GM19043 (cell line): ENCODE measurements around the gene SCN1B.
A peak's percentile ranks its signal among the peaks of the same experiment; 100 is the strongest.

Experiments used
- ATAC-seq: cut with Tn5 transposase; IDR thresholded peaks from one replicate; pipeline ENCODE4 v1.9.1; 2021; ENCODE audit warnings: low read depth; ENCODE audit not compliant: unreplicated experiment

SCN1B gene

DNA sequence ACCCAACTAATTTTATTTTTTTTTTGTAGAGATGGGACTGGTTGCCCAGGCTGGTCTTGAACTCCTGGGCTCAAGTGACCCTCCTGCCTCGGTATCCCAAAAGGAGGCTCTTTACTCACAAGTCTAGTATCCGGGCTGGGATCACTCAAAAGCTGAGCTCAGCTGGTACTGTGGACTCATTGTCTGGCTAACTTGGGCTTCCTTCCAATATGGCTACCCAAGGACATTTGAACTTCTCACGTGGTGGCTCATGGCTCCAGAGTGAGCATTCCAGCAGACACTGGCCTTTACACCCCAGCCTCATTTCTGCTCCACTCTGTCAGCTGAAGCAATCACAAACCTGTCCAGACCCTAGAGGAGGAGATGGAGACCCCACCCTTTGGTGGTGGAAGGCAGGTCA, 40.2 kb downstream of the SCN1B start:
- no peak for ATAC-seq

DNA sequence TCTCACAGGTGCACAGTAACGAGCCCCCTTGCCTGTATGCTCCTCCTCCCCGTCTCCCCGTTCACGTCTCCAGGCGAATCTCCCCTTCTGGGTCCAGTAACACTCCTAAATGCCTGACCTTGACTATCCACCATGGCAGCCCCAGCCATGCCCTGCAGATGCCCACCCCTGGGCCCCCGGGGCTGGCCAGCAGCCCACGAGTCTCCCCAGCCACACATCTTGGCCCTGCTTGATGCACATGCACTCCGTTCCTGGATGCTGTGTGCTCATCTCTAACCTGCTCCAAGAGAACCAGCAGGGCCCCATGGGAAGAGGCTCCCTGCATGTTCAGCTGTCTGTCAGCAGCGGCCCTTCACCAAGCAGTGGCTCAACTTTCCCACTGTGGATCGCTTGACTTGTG, 43.2 kb downstream of the SCN1B start:
- ATAC-seq: no peak

DNA sequence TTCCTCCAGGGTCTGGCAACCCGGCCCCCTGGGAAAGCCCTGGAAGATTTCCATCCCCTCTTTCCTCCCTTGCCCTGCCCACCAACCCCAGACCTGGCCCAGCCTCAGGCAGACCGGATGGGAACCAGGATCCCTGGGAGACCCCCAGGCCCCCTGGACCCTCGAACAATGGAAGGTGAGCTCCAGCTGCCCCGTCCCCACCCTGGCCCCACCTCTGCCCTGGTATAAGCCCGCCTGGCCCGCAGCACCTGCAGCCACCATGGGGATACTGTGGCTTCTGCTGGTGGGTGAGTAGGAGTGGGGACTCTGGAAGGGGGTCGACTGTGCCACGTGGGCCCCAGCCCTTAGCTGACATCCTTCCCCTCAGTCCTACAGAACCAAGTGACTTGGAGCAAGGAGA, 43.7 kb downstream of the SCN1B start:
- ATAC-seq: no peak

DNA sequence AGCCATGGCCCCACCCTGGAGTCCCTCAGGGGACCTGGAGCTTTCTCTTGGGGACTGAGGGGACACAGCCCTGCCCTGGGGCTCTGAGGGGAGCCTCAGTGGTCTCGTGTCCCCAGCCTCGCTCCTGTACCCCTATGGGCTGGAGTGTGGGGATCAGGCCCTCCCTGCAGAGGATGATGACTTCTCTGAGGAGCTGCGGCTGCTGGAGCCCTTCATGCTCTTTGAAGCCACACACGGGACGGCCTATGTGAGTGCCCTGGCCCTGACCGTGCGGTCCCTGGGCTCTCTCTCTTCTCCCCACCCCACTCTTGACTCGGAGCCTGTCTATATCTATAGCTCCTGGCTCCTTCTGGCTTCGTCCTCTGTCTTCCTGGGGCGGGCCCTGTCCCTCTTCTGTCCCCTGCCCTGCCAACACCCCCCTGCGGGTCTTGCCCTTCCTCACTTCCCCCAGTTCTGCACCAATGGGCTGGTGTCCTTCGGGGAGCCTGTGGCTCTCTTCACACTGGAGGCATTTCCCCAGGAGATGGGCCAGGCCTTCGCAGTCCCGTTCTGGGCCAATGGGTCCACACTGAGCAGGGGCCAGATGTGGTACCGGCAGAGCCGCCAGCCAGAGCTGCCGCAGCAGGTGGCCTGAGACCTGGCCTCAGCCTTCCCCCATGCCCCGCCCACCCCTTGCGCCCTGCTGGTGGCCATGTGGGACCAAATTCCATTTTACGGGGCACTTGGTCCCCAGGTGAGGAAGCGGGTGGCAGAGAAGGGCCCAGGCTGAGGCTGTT, 44.3 kb downstream of the SCN1B start:
- no peak for ATAC-seq

DNA sequence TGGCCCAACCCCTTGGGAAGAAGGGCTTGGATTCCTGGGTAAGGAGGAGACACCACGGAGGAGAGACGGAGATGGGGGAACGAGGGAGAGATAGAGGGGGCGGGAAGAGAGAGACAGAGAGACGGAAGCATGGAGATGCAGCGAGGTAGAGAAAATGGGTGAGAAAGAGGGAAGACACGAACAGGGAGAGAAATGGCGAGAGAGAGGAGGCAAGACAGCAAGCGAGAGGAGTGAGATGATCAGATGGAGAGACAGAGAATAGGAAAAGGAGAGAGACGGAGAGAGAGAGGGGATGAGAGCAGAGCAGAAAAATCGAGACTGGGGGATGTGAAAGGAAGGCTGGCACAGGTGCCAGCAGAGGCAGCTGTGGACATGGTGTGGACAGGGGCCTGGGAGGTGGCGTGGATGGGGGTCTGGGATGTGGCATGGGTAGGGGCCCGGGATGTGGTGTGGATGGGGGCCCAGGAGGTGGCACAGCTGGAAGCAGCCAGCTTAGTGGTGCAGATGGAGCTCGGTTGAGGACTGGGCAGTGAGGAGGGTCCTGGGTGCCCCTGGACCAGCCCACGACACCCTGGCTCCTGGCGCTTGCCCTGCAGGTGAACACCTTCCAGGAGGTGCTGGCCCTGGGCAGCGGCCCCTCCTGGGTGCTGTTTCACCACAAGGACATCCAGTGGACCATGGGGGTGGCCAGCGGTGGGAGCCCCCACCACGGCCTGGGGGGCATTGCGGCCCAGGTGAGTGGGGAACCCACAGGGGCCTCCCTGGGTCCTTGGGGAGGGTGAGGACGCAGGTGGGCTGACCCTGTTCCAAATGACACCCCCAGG, 45.1 kb downstream of the SCN1B start:
- no peak for ATAC-seq

DNA sequence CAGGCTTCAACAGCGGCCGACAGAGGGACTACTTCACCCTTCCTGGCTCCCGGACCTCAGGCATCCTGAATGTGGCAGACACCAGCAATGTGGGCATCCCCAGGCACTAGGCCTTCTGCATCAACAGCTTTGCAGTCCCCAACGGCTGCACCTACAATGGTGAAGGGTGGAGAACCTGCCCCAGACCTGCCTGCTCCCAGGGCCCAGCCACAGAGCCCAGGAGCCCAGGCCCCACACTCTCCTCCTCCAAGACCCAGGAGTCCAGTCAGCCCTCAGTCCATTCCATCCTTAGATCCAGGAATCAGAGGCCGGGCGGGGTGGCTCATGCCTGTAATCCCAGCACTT, 45.7 kb downstream of the SCN1B start:
- no peak for ATAC-seq

DNA sequence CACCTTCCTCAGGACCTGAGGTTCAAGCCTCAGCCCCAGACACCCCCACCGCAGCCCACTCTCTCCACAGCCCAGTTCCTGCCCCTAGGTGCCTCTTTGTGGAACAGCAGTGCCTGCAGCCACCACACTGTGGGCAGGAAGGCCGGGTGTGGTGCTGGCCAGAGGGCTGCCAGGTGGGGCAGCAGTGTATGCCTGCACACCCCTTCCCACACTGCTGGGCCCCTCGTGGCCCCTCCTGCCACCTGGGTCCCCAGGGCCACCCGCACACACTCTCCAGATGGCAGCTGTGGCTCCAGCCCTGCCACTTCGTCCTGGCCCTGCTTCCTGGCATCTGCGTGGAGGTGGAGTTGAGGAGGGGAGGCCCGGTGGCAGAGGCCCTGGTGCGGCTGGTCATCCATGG, 46.4 kb downstream of the SCN1B start:
- ATAC-seq: no peak

DNA sequence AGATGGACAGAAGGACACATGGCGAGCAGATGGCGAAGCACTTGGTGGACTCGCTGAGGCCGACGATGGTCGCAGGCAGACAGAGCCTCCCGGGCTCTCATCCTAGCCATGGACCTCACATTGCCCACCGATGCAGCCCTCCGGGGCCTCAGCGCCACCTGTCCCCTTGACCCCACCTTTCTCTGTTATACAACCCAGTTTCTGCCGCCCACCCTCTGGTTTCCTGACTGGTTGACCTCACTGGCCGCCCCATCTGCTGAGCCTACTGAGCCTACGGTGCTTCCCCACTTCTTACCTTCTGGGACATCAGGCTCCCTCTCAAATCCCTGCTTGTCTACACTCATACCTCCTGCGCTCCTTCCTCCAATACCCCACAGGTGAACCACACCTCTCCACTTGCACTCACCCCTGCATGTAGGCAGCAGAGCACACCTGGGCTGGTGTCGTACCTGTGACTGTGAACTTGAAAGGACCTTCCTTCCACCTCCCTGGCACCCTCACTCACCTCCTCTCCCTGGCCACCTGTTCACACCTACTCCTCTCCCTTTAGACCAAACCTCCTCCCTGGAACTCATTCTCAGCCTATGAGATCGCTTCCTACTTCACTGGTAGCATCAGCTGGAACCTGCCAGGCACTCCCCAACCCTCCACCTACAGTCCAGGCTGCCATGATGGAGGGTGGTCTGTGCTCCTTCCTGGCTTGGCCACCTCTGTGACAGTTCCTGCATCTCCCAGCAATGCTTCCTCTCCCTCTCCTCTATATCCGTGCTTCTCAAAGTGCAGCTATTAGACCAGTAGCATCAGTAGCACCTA, 47.3 kb downstream of the SCN1B start:
- ATAC-seq: no peak

DNA sequence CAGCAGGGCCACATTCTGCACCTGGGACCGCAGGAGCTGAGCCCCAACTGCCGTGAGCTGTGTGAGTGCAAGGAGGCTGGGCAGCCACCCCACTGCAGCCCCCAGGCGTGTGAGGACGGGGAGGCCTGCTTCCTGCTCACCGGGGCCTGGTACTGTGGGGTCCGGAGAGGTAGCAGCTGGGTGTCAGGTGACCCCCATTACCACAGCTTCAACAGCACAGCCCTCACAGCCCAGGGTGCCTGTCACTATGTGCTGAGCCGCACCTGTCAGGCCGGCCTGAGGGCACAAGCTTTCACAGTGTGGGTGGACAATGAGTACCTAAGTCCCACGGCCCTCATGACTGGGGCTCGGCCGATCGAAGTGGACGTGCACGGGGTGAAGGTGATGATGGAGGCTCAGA, 49.6 kb downstream of the SCN1B start:
- no peak for ATAC-seq

DNA sequence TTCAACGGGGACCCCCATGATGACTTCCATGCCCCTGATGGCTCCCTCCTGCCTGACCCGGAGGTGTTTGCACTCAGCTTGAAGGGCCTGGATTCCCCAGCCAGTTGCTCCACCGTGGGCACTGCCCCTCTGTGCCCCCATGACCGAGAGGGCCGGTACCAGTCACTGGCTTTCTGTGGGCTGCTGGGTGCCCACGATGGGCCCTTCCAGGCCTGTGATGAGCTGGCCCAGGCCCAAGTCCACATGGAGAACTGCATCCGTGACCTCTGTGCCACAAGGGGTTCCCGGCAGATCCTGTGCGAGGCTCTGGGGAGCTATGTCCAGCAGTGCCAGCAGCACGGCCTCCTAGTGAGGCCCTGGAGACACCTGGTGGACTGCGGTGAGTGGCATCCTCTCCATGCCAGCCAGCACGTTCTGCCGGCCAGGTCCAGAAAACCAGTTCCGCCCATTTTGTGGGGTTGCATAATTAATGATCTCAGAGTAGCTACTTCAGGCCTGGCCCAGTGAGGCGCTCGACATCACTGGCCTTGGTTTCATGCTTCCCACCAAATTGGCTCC, 50.4 kb downstream of the SCN1B start:
- ATAC-seq: no peak

DNA sequence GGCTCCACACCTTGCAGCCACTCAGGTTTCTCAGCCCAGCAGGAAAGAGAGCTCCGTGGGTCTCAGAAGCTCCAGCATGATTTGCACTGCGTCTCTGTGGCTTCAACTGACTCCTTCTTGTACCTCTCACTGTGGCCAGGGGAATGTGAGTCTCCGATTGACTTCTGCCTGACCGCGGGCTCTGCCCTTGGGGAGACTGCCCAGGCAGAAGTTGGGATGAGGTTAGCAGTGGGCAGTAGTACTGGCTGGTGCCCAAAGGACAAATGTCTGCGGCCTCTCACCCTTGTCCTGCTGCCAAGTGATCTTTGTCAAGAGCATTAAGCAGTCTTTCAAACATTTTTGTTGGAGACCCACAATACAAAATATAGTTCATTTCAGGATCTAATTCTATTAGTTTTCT, 50.9 kb downstream of the SCN1B start:
- ATAC-seq: no peak

DNA sequence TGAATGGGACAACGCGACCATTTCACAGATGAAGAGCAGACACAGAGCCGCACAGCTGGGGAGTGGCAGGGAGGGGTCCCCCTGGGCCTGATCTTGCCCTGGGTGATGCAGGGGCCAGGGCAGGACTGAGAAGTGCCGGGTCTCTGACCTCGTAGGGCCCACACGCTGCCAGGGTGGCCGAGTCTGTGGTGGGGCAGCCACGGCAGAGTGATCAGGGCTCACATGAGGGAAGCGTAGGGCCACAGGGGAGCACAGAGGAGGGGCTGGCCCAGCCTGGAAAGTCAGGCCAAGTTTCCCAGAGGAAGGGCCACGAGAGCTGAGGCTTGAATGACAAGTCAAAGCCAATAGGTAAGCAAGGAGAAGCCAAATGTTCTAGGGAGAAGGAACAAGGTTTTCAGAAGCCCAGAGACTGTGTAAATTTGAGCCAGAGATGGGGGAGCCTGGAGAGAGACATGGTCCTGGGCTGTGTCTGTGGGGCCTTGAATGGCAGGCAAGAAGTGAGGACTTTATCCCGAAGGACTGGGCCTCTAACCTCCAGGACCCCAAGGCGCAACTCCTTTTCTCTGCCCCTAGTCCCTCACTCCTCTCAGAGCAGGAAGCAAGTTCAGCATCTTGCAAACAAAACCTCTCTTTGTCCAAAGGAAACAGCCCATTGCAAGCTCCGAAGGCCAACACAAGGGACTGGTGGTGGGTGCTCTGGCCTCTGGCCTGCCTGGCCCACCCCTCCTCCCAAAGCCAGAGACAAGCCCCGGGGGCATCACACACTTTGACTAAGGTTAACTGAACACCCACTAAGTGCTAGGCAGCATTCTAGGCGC, 53.6 kb downstream of the SCN1B start:
- no peak for ATAC-seq

DNA sequence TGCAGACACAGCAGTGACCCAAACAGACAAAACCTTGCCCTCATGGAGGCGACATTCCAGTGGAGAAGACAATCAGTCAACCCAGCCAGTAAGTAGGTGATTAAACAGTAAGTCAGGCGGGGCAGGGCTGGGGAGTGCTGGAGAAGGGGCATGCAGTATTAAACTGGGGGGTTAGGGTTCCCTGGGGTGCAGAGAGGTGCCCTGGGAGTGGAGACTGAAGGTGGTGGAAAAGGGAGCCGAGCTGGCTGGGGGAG, 54.2 kb downstream of the SCN1B start:
- no peak for ATAC-seq

DNA sequence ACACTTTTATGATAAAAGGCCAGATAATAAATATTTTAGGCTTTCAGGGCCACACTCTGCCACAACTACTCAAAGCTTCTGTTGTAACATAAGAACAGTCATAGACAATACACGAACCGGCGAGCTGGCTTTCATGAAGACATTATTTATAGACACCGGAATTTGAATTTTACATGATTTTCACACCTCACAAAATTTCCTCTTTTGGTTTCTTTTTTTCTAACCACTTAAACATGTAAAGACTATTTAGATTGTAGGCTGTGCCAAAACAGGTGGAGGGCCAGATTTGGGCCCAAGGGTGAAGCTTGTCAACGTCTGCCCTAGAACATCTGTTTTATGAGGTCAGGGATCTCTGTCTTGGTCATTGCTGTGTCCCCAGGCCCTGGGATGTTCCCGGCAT, 55.7 kb downstream of the SCN1B start:
- peak; percentile 56 for ATAC-seq

DNA sequence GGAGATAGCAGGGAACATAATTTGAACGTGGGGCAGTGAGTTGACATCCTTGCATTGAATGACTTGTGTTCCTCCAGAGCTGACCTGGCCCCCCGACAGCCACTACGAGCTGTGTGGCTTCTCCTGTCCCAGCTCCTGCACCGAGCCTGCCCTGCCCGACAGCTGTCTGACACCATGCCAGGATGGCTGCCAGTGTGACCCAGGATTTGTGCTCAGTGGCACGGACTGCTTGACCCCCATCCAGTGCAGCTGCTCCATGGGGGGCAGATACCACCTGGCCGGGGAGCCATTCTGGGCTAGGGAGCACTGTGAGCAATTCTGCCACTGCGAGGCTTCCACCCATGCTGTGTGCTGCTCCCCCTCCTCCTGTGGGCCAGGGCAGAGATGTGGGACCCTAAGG, 56.2 kb downstream of the SCN1B start:
- ATAC-seq: no peak

DNA sequence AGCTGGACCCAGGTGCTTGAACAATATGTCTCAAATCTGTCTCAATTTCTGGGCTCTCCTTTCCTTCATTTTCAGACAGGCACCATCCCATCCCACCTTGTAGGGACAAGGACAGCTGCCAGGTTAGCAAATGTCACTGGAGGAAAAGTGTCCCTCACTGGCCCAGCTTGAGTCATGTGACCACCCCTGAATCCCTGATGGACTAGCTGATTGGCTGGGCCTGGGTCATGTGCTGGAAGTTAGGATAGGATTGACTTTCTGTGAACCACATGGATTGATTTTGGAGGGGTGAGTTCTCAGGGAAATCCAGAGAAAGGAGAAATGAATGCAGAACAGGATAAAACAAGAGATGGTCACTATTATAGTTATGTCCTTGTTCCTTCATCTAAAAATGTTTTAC, 57.1 kb downstream of the SCN1B start:
- ATAC-seq: no peak

DNA sequence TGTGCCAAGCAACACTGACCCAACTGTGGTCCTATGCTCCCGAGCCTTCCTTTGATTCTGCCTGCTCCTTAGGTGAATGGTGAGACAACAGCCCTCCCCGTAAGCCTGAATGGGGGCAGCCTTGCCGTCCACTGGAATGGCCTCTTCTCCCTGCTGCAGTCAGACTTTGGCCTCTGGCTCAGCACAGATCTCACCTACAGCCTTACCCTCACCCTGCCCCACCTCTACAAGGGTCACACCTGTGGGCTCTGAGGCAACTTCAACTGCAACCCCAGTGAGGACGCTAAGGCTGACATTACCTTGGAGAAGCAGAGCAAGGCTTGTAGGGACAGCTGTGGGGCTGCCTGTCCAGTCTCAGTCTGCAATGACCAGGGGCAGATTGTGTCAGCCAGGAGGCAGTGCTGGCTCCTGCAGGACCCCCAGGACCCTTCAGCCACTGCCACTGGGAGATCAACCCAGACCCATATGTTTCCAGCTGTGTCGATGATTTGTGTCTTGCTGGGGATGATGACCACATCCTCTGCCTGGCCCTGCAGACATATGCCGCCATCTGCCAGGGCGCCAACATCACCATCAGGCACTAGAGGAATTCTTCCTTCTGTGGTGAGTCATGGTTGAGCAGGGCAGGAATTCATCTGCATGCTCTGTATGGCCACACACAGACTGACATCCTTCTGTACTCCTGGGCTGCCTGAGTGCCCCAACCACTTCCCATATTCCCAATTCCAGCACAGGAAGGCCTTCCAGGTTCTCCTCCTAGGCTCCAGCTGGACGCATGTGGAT, 58.1 kb downstream of the SCN1B start:
- ATAC-seq: no peak

DNA sequence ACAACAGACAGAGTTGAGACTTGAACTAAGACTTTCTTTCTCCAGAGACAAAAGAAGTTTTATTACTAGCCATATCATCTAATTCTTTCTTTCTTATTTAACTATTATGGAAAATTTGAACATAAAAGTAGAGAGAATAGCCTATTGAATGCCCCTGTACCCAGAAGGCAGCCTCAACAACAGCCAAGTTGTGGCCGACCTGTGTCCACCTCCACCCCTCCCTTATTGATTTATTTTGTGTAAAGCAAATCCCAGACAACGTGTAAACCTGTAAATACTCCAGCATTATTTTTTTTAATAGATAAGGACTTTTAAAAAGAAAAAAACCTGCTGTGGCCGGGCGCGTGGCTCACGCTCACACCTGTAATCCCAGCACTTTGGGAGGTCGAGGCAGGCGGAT, 59.3 kb downstream of the SCN1B start:
- ATAC-seq: no peak
